Astrocyte (in vitro differentiated cells and primary cell): ENCODE data around the gene SLC6A19. TPM values are rescaled to one million over a fixed set of nuclear protein-coding genes. Genes with fewer than 3 reads are reported as not detected.

Experiments used
- DNase-seq: peaks from one replicate; pipeline ENCODE4 v3.0.0-alpha.2; 2010; ENCODE audit warnings: low read depth
- FAIRE-seq: peaks from 2 replicates; lab custom pipeline; 2011; peaks lifted over from hg19 to GRCh38; lab: Jason Lieb, UNC
- H2AFZ ChIP-seq: 2 replicates; pipeline ENCODE4 v1.6.0; 2012; ENCODE audit warnings: low read depth, low read length, inconsistent platforms
- H3K27ac ChIP-seq: 2 replicates; pipeline ENCODE4 v1.5.1; 2011; ENCODE audit warnings: low read depth, low read length, inconsistent platforms
- H3K27me3 ChIP-seq: 2 replicates; pipeline ENCODE4 v1.6.0; 2011; ENCODE audit warnings: low read length, inconsistent platforms; ENCODE audit not compliant: insufficient read depth
- H3K36me3 ChIP-seq: 2 replicates; pipeline ENCODE4 v1.5.1; 2011; ENCODE audit warnings: low read length, inconsistent platforms; ENCODE audit not compliant: insufficient read depth
- H3K4me1 ChIP-seq: 2 replicates; pipeline ENCODE4 v1.5.1; 2011; ENCODE audit warnings: low read length, inconsistent platforms; ENCODE audit not compliant: insufficient read depth
- H3K4me2 ChIP-seq: 2 replicates; pipeline ENCODE4 v1.6.0; 2012; ENCODE audit warnings: low read length, inconsistent platforms
- H3K4me3 ChIP-seq: 2 replicates; pipeline ENCODE4 v1.5.1; 2011; ENCODE audit warnings: low read depth, mild to moderate bottlenecking, low read length, inconsistent platforms; ENCODE audit not compliant: insufficient read depth
- H3K79me2 ChIP-seq: 2 replicates; pipeline ENCODE4 v1.6.0; 2012; ENCODE audit warnings: mild to moderate bottlenecking, low read length, inconsistent platforms; ENCODE audit not compliant: insufficient read depth
- H3K9ac ChIP-seq: 2 replicates; pipeline ENCODE4 v1.6.0; 2012; ENCODE audit warnings: mild to moderate bottlenecking, low read length, inconsistent platforms
- H3K9me3 ChIP-seq: 2 replicates; pipeline ENCODE4 v1.5.1; 2012; ENCODE audit warnings: low read depth, mild to moderate bottlenecking, low read length, inconsistent platforms; ENCODE audit not compliant: insufficient read depth
- H4K20me1 ChIP-seq: 2 replicates; pipeline ENCODE4 v1.6.0; 2012; ENCODE audit warnings: low read length, inconsistent platforms; ENCODE audit not compliant: insufficient read depth
- H3K27ac Mint-ChIP-seq: one replicate; pipeline ENCODE4 v1.8.0; 2021; ENCODE audit warnings: mild to moderate bottlenecking, mixed read lengths; ENCODE audit not compliant: unreplicated experiment
- H3K27me3 Mint-ChIP-seq: one replicate; pipeline ENCODE4 v1.8.0; 2021; ENCODE audit warnings: low read depth, mixed read lengths; ENCODE audit not compliant: unreplicated experiment
- H3K36me3 Mint-ChIP-seq: one replicate; pipeline ENCODE4 v1.8.0; 2021; ENCODE audit warnings: low read depth, mixed read lengths; ENCODE audit not compliant: unreplicated experiment
- H3K4me1 Mint-ChIP-seq: one replicate; pipeline ENCODE4 v1.8.0; 2021; ENCODE audit warnings: low read depth, mixed read lengths; ENCODE audit not compliant: unreplicated experiment
- H3K4me3 Mint-ChIP-seq: one replicate; pipeline ENCODE4 v1.8.0; 2021; ENCODE audit warnings: mild to moderate bottlenecking, moderate library complexity, mixed read lengths; ENCODE audit not compliant: unreplicated experiment
- H3K9me3 Mint-ChIP-seq: one replicate; pipeline ENCODE4 v1.8.0; 2021; ENCODE audit warnings: mild to moderate bottlenecking, mixed read lengths; ENCODE audit not compliant: unreplicated experiment
- EZH2 ChIP-seq: IDR thresholded peaks from 2 replicates; pipeline ENCODE4 v1.6.1; 2012; ENCODE audit warnings: mild to moderate bottlenecking, low read length, inconsistent platforms; ENCODE audit not compliant: insufficient read depth
- total RNA-seq: library from RNA; stranded (reverse); gene quantifications from 2 replicates; pipeline ENCODE4 v1.2.1, GENCODE V29; 2021
- TF ChIP-seq, protein P1 (sequence below): IDR thresholded peaks from 2 replicates; pipeline ENCODE4 v1.5.1; 2011; ENCODE audit warnings: low read depth, mild to moderate bottlenecking, inconsistent platforms, low read length, moderate library complexity; ENCODE audit not compliant: insufficient read depth

The SLC6A19 gene
- total RNA-seq, 1 donor from 2014 or later, result not detected

DNA sequence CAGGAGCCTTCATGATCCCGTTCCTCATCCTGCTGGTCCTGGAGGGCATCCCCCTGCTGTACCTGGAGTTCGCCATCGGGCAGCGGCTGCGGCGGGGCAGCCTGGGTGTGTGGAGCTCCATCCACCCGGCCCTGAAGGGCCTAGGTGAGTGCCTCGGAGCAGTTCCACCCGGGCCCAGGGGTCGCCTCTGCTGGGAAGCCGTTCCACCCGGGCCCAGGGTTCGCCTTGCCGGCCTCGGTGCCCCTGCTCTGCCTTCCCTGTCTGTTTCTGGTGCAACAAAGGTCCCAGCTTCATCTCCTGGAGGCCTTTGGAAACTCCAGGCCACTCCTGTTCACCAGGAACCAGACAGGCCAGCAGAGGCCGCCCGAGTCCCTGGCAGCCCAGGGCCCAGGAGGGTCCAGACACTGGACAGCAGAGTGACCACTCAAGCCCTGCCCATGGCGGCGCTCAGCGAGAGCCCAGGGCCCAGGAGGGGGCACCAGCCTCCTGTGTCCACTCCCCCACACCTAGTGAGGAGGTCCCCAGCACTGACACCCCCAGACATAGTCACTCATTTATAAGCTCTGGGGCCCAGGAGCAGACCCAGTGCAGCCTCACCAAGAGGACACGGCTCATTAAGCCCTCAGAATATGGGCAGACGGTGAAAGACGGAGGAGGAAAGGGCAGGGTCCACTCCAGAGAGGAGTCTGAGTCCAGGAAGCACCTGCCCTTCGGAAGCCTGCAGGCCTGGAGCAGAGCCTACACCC is 7.5 kb downstream of the SLC6A19 start:
- no peaks in the 10 kb centered on the region for H3K36me3 ChIP-seq
- FAIRE-seq, result no peak
- peaks cover 6% of the 10 kb centered on the region for H3K27me3 ChIP-seq

DNA sequence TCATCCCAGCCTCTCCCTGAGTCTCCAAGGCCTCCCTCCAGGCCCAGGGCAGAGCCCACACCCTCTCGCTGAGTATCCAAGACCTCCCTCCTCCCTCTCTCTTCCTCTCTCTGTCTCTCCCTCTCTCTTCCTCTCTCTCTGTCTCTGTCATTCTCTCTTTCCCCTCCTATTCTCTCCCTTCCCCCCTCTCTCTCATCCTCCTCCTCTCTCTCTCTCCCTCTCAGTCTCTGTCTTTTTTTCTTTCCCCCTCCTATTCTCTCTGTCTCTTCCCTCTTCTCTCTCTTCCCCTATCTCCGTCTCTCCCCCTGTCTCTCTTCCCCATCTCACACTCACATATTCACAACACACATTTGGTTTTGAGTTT is 8.1 kb downstream of the SLC6A19 start:
- H4K20me1 ChIP-seq, result no peaks in the 10 kb centered on the region
- no peak overlapping the region for H3K9ac ChIP-seq
- H3K27me3 ChIP-seq, result peaks cover 6% of the 10 kb centered on the region
- no peak overlapping the region for H3K27ac ChIP-seq
- H3K9me3 ChIP-seq, result peaks cover 4% of the 10 kb centered on the region
- TF ChIP-seq, protein P1, sequence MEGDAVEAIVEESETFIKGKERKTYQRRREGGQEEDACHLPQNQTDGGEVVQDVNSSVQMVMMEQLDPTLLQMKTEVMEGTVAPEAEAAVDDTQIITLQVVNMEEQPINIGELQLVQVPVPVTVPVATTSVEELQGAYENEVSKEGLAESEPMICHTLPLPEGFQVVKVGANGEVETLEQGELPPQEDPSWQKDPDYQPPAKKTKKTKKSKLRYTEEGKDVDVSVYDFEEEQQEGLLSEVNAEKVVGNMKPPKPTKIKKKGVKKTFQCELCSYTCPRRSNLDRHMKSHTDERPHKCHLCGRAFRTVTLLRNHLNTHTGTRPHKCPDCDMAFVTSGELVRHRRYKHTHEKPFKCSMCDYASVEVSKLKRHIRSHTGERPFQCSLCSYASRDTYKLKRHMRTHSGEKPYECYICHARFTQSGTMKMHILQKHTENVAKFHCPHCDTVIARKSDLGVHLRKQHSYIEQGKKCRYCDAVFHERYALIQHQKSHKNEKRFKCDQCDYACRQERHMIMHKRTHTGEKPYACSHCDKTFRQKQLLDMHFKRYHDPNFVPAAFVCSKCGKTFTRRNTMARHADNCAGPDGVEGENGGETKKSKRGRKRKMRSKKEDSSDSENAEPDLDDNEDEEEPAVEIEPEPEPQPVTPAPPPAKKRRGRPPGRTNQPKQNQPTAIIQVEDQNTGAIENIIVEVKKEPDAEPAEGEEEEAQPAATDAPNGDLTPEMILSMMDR, result no peak
- TF ChIP-seq EZH2, result no peak
- Mint-ChIP-seq H3K9me3 (no peaks in the 10 kb centered on the region), H3K4me1 (peaks cover 5% of the 10 kb centered on the region), H3K27ac (no peak overlapping the region), H3K36me3 (no peaks in the 10 kb centered on the region), H3K27me3 (peaks cover 35% of the 10 kb centered on the region), H3K4me3 (no peak overlapping the region)
- H3K4me2 ChIP-seq, result no peak overlapping the region
- no peak for FAIRE-seq
- H3K36me3 ChIP-seq, result no peaks in the 10 kb centered on the region
- no peaks in the 10 kb centered on the region for H3K79me2 ChIP-seq
- no peak overlapping the region for H2AFZ ChIP-seq
- DNase-seq, result no peak
- no peaks in the 10 kb centered on the region for H3K4me1 ChIP-seq
- no peak overlapping the region for H3K4me3 ChIP-seq

More for the DNA sequence above, 7.5 kb downstream of the SLC6A19 start:
- Mint-ChIP-seq H3K4me1 (peaks cover 5% of the 10 kb centered on the region), H3K27me3 (peaks cover 35% of the 10 kb centered on the region), H3K36me3 (no peaks in the 10 kb centered on the region), H3K9me3 (no peaks in the 10 kb centered on the region), H3K27ac (no peak overlapping the region), H3K4me3 (no peak overlapping the region)
- no peak for TF ChIP-seq EZH2
- TF ChIP-seq, protein P1, result no peak
- H3K27ac ChIP-seq, result no peak overlapping the region
- H3K9ac ChIP-seq, result no peak overlapping the region
- peaks cover 4% of the 10 kb centered on the region for H3K9me3 ChIP-seq
- DNase-seq, result no peak
- H3K4me2 ChIP-seq, result no peak overlapping the region
- H4K20me1 ChIP-seq, result no peaks in the 10 kb centered on the region
- H3K4me1 ChIP-seq, result no peaks in the 10 kb centered on the region
- no peak overlapping the region for H2AFZ ChIP-seq
- H3K79me2 ChIP-seq, result no peaks in the 10 kb centered on the region
- no peak overlapping the region for H3K4me3 ChIP-seq
